NCI-H128 (cell line): ENCODE results near the gene ATP1A4.
"Not testable (repeated sequence)": the region's sequence is repeated elsewhere in the genome, so short reads cannot be mapped to it uniquely, and the experiment has no call there.

ENCODE experiments used
- DNase-seq: peaks from one replicate; lab custom pipeline; 2025; ENCODE audit not compliant: unreplicated experiment; lab: John Stamatoyannopoulos, UW

Gene ATP1A4

DNA sequence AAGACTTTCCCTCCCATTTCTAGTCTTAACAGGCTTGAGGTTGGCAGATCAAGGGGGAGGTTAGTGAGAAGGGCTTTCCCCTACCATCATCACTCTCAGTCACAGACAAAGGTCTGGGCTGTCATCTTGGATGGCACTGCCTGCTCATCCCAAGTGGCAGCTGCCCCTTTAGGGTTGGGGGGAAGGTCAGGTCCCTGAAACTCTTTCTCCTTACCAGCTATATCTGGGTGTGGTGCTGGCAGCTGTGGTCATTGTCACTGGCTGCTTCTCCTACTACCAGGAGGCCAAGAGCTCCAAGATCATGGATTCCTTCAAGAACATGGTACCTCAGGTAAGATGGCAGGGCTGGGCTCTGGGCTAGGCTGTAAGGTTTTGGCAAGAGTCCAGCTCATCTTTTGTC is 27.7 kb upstream of the ATP1A4 start:
- DNase-seq, result no peak

DNA sequence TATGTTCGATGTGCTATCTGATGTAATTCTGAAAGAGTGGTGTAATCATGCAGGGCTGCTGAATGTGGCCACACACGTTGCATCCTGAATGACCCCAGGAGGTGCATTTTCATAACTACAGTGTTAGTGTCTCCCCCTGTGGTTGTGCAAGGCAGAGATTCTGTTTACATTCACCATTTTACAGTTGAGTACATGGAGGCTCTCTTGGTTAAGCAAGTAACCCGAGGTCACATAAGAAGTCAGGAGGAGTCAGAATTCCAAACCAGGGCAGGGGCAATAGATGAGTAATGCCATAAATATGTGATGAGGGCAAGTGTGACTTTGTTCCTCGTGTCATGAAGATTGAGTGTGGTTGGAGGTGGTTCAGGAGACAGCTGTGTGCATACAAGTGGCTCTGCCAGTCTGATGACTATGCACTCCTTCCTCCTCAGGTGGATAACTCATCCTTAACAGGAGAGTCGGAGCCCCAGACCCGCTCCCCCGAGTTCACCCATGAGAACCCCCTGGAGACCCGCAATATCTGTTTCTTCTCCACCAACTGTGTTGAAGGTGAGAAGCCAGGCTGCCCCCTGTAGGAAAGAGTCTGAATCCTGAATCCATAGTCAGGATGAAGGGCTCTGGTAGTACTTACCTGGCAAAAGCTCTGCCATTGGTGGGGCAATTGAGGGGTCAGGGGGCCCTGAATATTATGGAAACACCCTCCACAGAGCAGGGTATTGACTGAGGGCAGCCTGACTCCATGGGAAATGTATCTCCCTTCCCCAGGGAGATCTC is 26.5 kb upstream of the ATP1A4 start:
- no peak for DNase-seq

DNA sequence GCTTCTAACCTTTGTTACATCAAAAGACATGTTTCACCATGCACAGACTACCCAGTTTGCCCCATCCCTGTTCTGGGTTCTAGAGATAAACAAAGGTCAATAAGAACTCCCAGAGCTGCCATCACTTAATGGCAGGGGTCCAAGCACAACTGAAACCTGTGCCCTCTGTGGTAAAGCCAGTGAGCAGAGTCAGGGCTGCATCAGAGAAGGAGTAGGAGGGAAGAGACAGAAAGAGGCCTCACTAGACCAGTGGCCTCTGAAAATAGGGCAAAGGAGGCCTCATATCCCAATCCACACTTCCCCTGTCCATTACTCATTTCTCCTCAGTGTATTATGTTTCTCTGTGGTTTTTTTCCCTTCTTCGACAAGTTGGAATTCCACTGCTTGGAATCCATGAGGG is 25.7 kb upstream of the ATP1A4 start:
- DNase-seq, result no peak

DNA sequence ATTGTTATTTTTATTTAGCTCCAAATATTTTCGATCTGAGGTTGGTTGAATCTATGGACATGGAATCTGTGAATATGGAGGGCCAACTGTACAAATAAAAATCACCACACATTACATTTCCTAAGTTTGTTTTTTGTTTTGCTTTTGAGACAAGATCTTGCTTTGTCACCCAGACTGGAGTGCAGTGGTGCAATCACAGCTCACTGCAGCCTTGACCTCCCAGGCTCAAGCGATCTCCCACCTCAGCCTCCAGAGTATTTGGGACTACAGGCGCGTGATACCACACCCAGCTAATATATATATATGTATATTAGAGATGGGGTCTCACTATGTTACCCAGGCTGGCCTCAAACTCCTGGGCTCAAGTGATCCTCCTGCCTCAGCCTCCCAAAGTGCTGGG is 25.1 kb upstream of the ATP1A4 start:
- DNase-seq, result not testable (repeated sequence)

DNA sequence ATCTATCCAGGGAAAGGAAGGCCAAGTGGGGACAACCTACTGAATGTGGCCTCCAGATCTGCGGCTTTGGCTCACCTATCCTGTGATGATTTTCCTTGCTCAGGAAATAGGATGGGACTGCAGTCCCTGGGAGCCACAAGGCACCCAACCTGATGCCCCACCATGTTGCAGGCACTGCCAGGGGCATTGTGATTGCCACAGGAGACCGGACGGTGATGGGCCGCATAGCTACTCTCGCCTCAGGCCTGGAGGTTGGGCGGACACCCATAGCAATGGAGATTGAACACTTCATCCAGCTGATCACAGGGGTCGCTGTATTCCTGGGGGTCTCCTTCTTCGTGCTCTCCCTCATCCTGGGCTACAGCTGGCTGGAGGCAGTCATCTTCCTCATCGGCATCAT is 24.0 kb upstream of the ATP1A4 start:
- DNase-seq, result no peak

DNA sequence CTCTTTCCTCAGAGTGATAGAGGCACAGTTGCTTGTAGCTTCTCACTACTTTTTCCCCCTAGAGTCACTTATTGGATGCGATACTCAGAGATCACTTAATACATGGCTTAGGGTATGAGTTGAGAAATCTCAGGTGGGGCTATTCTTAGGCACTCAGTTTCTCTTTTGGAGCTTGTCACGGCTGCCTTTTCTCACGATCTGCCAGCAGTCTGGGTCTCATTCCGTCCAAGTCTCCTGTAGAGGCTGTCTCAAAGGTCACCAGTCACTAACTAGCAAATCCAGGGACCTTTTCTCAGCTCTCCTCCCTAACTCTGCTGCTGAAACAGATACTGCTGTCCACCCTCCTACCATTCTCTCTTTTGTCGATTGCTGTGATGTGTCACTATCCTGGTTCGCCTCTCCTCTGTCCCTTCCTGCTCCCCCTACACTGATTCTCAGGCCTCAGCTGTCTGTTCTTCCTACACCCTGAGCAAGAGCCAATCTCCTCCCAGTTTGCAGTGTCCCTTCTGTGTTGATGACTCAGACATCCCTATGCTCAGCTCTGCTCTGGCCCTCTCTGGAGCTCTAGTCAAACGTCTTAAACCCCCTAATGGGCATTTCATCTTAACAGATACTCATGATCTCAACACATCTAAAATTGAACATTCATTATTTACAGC is 23.4 kb upstream of the ATP1A4 start:
- DNase-seq, result no peak

DNA sequence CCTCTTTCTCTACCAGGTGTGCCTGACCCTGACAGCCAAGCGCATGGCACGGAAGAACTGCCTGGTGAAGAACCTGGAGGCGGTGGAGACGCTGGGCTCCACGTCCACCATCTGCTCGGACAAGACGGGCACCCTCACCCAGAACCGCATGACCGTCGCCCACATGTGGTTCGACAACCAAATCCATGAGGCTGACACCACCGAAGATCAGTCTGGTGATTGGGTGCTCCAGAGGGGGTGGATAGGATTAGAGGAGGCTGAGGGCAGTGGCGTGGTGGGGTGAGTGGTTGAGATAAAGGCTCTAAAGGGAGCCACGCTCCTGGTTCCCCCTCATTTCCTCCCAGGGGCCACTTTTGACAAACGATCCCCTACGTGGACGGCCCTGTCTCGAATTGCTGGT is 22.8 kb upstream of the ATP1A4 start:
- no peak for DNase-seq

DNA sequence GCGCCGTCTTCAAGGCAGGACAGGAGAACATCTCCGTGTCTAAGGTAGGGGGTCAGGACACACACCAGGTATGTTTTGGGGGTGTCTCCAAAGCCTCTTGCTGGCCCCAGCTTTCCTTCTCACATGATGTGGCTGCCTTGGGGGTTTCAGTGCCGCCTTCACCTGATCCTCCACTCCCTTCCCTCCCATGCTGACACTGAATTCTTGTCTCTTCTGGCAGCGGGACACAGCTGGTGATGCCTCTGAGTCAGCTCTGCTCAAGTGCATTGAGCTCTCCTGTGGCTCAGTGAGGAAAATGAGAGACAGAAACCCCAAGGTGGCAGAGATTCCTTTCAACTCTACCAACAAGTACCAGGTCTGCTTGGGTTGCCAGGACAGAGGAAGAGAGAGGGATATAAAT is 22.4 kb upstream of the ATP1A4 start:
- DNase-seq, result no peak

DNA sequence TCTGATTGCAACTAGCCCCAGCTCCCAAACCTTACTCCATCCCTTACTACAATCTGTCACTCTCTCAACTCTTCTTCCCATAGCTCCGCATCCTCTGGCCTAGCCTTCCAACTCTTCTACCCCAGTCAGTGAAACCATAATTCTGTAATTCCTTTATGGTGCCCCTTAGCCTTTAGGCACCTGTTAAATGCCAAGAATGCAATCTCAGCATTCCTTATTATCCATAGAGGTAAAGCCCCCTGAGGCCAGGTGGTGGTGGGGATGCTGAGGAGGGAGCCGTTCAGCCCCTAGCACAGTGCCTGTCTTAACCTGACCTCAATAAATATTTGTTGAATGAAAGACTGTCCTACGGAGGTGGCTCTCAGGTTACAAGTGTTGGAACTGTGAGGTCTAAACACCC is 21.8 kb upstream of the ATP1A4 start:
- no peak for DNase-seq

DNA sequence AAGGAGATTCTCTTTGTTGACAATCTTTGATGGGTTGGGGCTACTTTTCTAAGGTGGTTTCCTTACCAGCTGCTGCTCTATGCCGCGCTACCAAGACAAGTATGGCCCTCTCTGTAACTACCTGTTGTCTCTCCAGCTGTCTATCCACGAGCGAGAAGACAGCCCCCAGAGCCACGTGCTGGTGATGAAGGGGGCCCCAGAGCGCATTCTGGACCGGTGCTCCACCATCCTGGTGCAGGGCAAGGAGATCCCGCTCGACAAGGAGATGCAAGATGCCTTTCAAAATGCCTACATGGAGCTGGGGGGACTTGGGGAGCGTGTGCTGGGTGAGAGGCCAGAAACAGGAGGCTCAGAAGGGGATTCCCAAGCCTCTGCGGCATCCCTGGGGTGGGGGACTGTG is 21.4 kb upstream of the ATP1A4 start:
- no peak for DNase-seq

DNA sequence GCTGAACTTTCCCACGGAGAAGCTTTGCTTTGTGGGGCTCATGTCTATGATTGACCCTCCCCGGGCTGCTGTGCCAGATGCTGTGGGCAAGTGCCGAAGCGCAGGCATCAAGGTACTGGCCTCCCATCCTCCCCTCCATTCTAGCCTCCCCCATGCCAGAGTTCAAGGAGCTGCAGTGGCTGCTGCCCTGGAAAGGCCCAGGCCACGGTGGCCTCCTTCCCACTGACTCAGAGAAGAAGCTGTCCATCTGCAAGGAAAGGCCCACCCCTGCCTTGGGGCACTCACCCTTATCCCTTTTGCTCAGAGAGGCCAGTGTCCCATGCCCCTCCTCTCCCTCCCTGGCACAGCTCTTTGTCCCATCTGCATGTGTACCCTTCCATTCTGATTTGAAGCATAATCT is 20.9 kb upstream of the ATP1A4 start:
- no peak for DNase-seq

DNA sequence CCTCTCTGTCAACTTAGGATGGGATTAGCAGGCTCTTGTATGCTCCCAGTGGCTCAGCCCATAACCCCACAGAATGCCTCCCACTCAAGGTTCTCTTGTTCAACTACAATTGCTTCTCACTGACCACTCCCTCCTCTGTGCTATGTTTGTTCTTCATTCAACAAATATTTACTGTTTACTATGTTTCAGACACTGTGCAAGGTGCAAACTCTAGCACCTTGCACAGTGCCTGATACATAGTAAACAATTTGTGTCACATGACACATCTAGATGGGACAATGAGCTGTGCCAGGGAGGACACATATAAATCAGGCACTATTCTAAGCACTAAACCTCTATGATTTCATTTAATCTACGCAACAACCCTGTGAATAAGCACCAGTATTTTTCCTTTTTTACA is 20.5 kb upstream of the ATP1A4 start:
- no peak for DNase-seq

DNA sequence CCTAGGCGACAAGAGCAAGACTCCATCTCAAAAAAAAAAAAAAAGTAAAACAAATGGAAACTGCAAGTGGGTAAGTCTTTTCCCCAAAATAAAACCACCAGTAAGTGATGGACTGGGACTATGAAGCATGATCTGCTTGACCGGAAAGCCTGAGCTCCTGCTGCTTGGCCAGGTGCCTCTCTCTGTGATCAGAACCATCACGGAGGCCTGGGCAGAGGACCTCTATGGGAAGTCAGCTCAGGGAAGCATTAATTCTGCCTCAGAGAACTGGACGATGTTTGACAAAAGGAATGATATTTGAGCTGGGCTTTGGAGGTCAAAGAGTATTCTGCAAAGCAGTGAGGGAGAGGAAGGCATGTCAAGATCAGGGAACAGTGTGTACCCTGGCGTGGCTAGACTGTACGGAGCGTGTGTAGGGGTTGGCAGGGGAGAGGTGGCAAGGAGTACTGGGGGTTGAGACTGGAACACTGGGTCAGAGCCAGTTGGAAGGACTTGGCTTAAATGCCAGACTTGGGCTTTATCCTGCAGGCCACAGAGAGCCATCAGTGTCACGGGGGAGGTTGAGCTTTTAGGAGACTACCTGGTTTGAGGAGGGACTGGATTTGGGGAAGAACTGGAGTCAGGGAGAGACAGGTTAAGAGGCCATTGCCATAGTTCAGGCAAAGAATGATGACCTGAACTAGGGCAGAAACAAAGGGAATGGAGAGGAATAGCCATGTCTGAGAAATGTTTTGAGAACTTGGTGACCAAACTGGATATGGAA is 19.4 kb upstream of the ATP1A4 start:
- no peak for DNase-seq

DNA sequence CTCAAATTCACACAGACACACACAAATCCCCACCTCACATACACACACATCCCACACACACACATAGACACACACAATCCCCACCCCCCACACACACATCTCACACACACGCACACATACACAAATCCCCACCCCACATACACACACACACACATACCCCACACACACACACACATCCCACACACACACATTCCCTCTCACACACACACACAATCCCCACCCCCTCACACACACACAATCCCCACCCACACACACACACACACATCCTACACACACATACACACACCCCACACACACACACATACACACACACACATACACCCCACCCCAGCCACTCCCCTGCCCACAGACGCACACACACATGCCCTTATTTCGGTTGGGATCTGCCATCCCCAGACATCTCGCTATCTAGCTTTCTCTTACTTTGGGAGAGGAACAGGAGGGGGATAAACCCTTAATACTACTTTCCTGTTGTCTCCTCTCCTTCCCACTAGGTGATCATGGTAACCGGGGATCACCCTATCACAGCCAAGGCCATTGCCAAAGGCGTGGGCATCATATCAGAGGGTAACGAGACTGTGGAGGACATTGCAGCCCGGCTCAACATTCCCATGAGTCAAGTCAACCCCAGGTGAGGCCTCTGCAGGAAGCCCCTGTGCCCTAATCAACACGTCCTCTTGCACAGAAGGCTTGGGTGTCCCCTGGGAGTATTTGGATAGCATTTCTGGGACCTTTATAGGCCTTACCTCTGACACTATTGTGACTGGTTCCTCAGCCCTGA is 17.2 kb upstream of the ATP1A4 start:
- no peak for DNase-seq

DNA sequence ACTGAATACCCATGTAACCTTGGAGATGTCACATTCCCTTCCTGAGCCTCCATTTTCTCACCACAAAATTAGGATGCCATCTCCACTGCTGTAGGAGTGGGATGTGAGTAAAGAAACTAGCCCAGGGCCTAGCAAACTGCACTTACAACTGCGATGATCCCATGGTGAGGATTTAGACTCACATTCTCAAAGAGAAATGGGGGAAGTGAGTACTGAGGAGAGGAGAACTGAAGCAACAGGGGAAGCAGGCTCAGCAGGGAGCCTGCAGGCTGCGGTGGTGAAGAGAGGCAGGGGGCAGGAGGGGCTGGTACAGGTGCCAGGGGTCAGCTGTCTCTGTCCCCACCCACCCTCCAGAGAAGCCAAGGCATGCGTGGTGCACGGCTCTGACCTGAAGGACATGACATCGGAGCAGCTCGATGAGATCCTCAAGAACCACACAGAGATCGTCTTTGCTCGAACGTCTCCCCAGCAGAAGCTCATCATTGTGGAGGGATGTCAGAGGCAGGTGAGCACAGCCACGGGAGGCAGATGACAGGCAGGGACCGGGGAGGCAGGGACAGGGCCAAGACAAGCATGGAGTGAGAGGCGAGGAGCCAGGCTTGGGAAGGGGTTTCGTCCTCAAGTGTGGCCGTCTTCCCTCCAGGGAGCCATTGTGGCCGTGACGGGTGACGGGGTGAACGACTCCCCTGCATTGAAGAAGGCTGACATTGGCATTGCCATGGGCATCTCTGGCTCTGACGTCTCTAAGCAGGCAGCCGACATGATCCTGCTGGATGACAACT is 16.4 kb upstream of the ATP1A4 start:
- no peak for DNase-seq

DNA sequence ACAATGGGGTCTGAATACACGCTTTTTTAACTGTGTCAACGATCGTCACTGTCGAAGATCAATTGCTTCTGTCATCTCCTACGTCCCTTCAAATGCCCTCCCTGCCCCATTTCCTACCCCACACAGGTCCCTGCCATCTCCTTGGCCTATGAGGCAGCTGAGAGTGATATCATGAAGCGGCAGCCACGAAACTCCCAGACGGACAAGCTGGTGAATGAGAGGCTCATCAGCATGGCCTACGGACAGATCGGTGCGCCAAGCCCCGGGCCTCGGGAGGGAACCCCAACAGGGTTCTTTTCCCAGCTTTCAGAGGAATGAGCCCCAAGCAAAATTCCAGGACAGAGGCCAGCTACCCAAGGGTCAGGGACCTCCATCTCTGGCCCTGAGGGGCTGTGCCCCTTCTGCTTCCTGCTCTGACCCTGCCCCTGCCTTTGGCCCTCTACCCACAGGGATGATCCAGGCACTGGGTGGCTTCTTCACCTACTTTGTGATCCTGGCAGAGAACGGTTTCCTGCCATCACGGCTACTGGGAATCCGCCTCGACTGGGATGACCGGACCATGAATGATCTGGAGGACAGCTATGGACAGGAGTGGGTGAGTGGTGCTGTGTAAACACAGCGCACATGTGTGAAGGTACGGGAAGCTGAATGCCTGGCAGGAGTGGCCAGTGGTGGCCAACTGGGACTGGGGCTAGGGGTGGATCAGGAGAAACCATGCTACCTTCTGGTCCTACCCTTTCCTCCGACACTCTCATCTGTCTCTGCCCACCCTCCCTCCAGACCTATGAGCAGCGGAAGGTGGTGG is 15.1 kb upstream of the ATP1A4 start:
- no peak for DNase-seq

DNA sequence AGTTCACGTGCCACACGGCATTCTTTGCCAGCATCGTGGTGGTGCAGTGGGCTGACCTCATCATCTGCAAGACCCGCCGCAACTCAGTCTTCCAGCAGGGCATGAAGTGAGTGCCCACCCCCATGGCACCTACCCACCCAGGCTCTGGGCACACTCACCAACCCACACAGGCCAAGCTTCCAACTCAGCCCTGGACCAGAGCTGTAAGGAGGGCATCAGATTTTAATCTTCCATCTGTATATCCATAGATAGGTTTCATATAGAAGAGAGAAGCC is 14.5 kb upstream of the ATP1A4 start:
- DNase-seq, result no peak

DNA sequence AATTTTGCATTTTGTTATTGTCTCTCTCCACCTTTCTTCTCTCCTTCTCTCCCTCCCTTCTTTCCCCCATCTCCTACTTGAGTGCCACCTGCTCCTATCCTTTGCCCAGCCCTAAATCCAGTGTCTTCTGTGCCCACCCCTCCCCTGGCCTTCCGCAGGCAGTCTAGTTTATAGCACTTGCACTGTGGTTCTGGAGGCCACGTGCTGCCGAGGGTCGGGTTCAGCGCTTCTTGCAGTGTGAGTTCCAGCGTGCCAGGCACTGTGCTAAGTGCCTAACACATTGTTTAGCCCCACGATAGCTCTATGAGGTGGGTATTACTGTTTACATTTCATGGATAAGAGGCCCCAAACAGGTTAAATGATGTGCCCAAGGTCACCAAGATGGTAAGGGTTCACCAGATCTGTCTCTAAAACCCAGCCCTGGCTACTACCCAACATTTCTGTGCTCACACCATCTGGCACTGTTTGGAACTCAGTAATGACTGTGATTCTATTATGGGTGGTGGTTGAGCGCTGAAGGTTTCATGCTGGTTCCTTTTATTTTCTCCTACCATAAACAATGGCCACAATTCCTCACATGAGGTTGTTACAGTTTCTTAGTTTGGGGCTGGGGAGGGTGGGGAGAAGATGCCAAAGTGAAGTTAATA is 14.1 kb upstream of the ATP1A4 start:
- no peak for DNase-seq

DNA sequence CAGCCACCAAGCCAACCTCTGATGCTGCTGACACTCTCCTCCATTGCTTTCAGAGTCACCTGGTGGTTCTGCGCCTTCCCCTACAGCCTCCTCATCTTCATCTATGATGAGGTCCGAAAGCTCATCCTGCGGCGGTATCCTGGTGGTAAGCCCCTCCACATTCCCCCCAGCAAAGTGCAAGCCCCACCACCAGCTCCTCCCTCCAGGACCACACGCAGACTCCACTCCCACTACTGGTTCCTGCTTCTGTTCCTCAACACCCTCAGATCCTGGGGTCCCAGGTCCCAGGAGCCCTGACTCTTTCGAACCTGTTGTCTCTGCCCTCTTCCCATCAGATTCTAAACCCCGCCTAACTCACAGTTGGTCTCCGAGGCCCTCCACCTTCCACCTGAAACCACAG is 11.6 kb upstream of the ATP1A4 start:
- no peak for DNase-seq

DNA sequence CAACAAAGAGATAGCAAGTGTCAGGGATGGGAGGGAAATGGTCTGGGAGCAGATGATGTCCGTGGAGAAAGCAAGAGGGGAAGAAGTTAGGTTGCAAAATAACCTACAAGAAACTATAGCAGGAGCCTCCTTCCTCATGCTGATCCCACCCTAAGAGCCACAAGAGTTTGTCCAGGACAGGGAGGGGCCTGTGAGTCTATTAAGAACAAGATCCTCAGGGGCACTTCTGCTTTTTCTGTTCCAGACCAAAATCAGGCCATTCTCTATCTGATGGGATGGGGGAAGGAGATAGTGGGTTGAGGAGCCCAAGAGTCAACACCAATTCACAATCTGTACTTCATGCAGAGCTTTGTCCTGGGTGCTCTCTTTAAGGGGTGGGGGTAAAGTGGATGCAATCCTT is 7.7 kb upstream of the ATP1A4 start:
- no peak for DNase-seq
